Glutamatergic neuron (in vitro differentiated cells): ENCODE measurements around the gene ATG14. TPM values are rescaled to one million over a fixed set of nuclear protein-coding genes. Genes with fewer than 3 reads are reported as not detected.

Source experiments
- DNase-seq: peaks from one replicate; pipeline ENCODE4 v3.0.0; 2022
- H3K27ac Mint-ChIP-seq: one replicate; pipeline ENCODE4 v1.8.0; 2020; ENCODE audit warnings: mild to moderate bottlenecking, mixed read lengths, inconsistent platforms; ENCODE audit not compliant: unreplicated experiment
- H3K27me3 Mint-ChIP-seq: one replicate; pipeline ENCODE4 v1.8.0; 2020; ENCODE audit warnings: mild to moderate bottlenecking, moderate library complexity, mixed read lengths, inconsistent platforms; ENCODE audit not compliant: unreplicated experiment
- H3K36me3 Mint-ChIP-seq: one replicate; pipeline ENCODE4 v1.8.0; 2020; ENCODE audit warnings: mild to moderate bottlenecking, mixed read lengths, inconsistent platforms; ENCODE audit not compliant: unreplicated experiment
- H3K4me1 Mint-ChIP-seq: one replicate; pipeline ENCODE4 v1.8.0; 2020; ENCODE audit warnings: mild to moderate bottlenecking, low read depth, mixed read lengths, inconsistent platforms; ENCODE audit not compliant: unreplicated experiment
- H3K4me3 Mint-ChIP-seq: one replicate; pipeline ENCODE4 v1.8.0; 2020; ENCODE audit warnings: mild to moderate bottlenecking, mixed read lengths, inconsistent platforms; ENCODE audit not compliant: unreplicated experiment
- H3K9me3 Mint-ChIP-seq: one replicate; pipeline ENCODE4 v1.8.0; 2020; ENCODE audit warnings: mild to moderate bottlenecking, moderate library complexity, mixed read lengths, inconsistent platforms; ENCODE audit not compliant: unreplicated experiment
- CTCF ChIP-seq: fragments of 200-600 bp; sonication (generic); IDR thresholded peaks from one replicate; pipeline ENCODE4 v1.5.0; 2021; ENCODE audit not compliant: partially characterized antibody, unreplicated experiment
- total RNA-seq: library from RNA; stranded (reverse); fragmentation: NEBNext Ultra II Directional; extraction: Animal tissue kit (Norgen Biotek cat#: 25700); gene quantifications from one replicate; pipeline ENCODE4 v1.2.1, GENCODE V29; 2021; ENCODE audit not compliant: unreplicated experiment

The ATG14 gene
- total RNA-seq, 1 donor from 2014 or later, result 13.5 TPM

GRCh38 chr14:55366271-55366670 lies 45.4 kb downstream of the ATG14 start:
- Mint-ChIP-seq H3K4me3 (no peak overlapping the region), H3K27ac (no peak overlapping the region), H3K36me3 (peaks cover 16% of the 10 kb centered on the region), H3K4me1 (no peaks in the 10 kb centered on the region), H3K9me3 (no peaks in the 10 kb centered on the region), H3K27me3 (peaks cover 2% of the 10 kb centered on the region)
- no peak for DNase-seq
- no peak for TF ChIP-seq CTCF

- no peaks in the 10 kb centered on the region for H3K4me1 Mint-ChIP-seq
- H3K27ac Mint-ChIP-seq, result no peak overlapping the region
- H3K4me3 Mint-ChIP-seq, result no peak overlapping the region
- no peaks in the 10 kb centered on the region for H3K27me3 Mint-ChIP-seq
- no peak for DNase-seq
- H3K9me3 Mint-ChIP-seq, result no peaks in the 10 kb centered on the region
- peaks cover 8% of the 10 kb centered on the region for H3K36me3 Mint-ChIP-seq
- no peak for TF ChIP-seq CTCF
These were observed 50.4 kb downstream of the ATG14 start for GRCh38 chr14:55361190-55361589.

- no peaks in the 10 kb centered on the region for H3K4me1 Mint-ChIP-seq
- H3K4me3 Mint-ChIP-seq, result no peak overlapping the region
- H3K27me3 Mint-ChIP-seq, result peaks cover 2% of the 10 kb centered on the region
- no peak overlapping the region for H3K27ac Mint-ChIP-seq
- TF ChIP-seq CTCF, result no peak
- no peak for DNase-seq
- no peaks in the 10 kb centered on the region for H3K36me3 Mint-ChIP-seq
- H3K9me3 Mint-ChIP-seq, result no peaks in the 10 kb centered on the region
These were observed 52.3 kb downstream of the ATG14 start for GRCh38 chr14:55359307-55359706.

DNA sequence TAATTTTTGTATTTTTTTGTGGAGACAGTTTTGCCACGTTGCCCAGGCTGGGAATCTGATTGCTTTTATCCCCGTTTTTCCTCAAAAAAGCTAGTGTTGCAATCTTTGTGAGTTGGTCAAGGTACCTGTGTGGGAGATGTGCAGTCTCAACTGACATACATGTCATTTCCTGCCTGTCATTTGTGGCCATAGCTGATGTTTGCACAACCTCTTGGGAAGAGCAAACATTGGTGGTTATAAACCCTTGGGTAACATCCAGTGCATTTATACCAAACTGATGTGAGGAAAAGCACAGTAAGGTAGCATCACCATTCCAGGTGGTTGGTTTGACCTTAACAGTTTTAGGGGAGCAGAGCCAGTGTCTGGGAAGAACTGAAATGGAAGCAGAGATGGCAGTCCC lies 54.7 kb downstream of the ATG14 start:
- Mint-ChIP-seq H3K27ac (no peak overlapping the region), H3K9me3 (no peaks in the 10 kb centered on the region), H3K4me3 (no peak overlapping the region), H3K27me3 (peaks cover 2% of the 10 kb centered on the region), H3K36me3 (no peaks in the 10 kb centered on the region), H3K4me1 (no peaks in the 10 kb centered on the region)
- no peak for DNase-seq
- no peak for TF ChIP-seq CTCF

- Mint-ChIP-seq H3K9me3 (no peaks in the 10 kb centered on the region), H3K4me1 (no peaks in the 10 kb centered on the region), H3K27me3 (peaks cover 2% of the 10 kb centered on the region), H3K36me3 (no peaks in the 10 kb centered on the region), H3K27ac (no peak overlapping the region), H3K4me3 (peak overlapping the region; percentile 30)
- TF ChIP-seq CTCF, result no peak
- DNase-seq, result no peak
These were observed 55.7 kb downstream of the ATG14 start for GRCh38 chr14:55355922-55356321.
